CD4-positive, alpha-beta T cell treated with Interleukin-6 at 100 ng/mL for 8 hours (primary cell): ENCODE results near the gene TNXB.
"Not testable (repeated sequence)": the region's sequence is repeated elsewhere in the genome, so short reads cannot be mapped to it uniquely, and the experiment has no call there.

ENCODE experiments used
- DNase-seq: peaks from one replicate; pipeline ENCODE4 v3.0.0-alpha.2; 2020; ENCODE audit warnings: mixed read lengths, low spot score

Gene TNXB

GRCh38 chr6:32004393-32004792 is 104.7 kb downstream of the TNXB start:
- DNase-seq: not testable (repeated sequence)

- not testable (repeated sequence) for DNase-seq
Measured at GRCh38 chr6:32003301-32003700, 105.8 kb downstream of the TNXB start.

- DNase-seq: not testable (repeated sequence)
Measured at GRCh38 chr6:32002546-32003268, 106.4 kb downstream of the TNXB start.

- not testable (repeated sequence) for DNase-seq
Measured at GRCh38 chr6:31996385-31996784, 112.8 kb downstream of the TNXB start.

DNA sequence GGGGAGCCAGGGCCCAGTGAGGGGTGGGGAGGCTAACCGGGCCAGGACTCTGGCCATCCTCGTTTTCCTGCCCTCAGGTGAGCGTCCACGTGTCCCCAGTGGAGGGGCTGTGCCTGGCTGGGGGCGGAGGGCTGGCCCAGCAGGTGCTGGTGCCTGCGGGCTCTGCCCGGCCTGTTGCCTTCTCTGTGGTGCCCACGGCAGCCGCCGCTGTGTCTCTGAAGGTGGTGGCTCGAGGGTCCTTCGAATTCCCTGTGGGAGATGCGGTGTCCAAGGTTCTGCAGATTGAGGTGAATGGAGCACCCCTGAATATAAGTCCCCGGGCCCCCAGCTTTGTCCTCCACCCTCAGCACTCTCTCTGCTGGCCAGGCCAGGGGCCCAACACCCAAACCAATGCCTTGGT is 114.7 kb downstream of the TNXB start:
- DNase-seq: not testable (repeated sequence)
